ENCODE results near the gene ITGA2.

ITGA2 gene

DNA sequence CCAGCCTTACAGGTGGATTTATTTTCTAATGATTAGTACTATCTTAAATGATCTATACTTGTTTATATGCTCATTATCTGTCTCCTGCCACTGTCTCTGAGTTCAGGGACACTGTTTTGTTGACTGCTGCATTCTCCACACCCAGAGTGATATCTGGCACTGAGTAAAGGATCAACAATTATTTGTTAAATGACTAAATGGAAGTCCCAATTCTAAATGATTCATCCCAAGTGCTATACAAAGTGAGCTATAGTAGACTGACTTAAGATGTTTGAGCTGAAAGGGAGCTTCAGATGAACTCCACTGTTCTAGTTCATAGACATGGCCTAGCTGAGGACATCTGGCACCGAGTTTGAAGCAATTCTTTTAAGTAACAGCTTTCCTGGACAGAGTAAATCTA is 40.5 kb downstream of the ITGA2 start:
- H3K4me3 ChIP-seq (ENCODE audit: low read depth, low read length), result no peak overlapping the region
- TF ChIP-seq, protein P1, sequence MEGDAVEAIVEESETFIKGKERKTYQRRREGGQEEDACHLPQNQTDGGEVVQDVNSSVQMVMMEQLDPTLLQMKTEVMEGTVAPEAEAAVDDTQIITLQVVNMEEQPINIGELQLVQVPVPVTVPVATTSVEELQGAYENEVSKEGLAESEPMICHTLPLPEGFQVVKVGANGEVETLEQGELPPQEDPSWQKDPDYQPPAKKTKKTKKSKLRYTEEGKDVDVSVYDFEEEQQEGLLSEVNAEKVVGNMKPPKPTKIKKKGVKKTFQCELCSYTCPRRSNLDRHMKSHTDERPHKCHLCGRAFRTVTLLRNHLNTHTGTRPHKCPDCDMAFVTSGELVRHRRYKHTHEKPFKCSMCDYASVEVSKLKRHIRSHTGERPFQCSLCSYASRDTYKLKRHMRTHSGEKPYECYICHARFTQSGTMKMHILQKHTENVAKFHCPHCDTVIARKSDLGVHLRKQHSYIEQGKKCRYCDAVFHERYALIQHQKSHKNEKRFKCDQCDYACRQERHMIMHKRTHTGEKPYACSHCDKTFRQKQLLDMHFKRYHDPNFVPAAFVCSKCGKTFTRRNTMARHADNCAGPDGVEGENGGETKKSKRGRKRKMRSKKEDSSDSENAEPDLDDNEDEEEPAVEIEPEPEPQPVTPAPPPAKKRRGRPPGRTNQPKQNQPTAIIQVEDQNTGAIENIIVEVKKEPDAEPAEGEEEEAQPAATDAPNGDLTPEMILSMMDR (IDR thresholded peaks at IDR 0.05; ENCODE audit: low read depth, low read length), result no peak

DNA sequence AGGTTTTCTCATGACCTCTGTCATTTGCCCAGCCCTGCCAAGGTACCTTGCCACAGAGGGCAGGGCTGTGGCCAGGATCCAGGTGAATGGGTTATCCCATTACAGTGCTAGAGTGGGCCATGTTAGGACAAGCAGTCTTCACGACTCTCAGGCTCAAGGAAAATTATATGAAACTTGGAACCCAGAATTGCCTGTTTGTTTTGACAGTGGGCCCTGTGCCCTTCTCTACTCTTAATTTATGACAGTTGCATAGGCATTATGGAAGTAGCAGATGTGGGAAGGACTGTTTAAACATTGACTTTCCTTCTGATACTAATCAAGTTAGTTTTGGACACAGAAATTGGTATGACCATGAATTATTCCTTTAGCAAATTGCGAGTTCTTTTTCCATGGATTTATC is 41.7 kb downstream of the ITGA2 start:
- H3K4me3 ChIP-seq (ENCODE audit: low read depth, low read length), result no peak overlapping the region

GRCh38 chr5:53031695-53032096 is 42.5 kb downstream of the ITGA2 start:
- H3K4me3 ChIP-seq (ENCODE audit: low read depth, low read length), result peak overlapping the region; percentile 5; the same call in 1 of the 2 replicates
- TF ChIP-seq, protein P1 (IDR thresholded peaks at IDR 0.05; ENCODE audit: low read depth, low read length), result no peak

More for the DNA sequence above, 41.7 kb downstream of the ITGA2 start:
- TF ChIP-seq, protein P1 (IDR thresholded peaks at IDR 0.05; ENCODE audit: low read depth, low read length), result no peak

DNA sequence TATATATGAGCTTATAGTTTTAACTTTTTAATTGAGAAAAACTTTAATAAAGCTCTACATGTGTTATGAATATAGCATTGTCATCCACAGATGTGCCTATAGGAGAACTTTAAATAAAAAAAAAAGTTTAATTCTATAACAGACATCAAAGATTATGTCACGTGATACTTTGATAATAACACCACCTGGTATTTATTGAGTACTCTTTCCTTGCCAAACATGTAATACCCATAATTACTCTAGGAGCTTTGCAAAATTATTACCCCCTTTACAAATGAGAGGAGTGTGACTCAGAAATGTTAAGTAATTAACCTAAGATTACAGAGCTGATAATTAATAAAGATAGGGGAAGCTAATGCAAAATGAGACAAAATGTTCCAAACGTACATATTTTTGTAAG is 43.0 kb downstream of the ITGA2 start:
- TF ChIP-seq, protein P1 (IDR thresholded peaks at IDR 0.05; ENCODE audit: low read depth, low read length), result no peak
- H3K4me3 ChIP-seq (ENCODE audit: low read depth, low read length), result no peak overlapping the region

DNA sequence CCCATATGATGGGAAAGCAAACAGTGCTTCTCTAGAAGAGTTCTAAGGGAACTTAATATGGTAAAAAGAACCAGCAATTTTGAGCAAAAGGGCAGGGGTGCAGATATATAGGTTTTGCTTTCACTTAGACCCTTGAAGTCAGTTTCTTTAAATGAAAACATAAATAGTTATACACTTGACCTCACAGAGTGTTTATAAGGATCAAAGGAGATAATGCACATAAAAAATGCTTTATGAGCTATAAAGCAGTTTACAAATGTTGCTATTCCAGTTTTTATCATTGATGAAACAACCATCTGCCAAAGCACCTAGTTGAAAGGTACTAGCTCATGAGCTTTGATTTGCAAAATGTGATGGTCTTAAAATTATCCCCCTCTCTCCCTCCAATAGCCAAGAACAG is 45.7 kb downstream of the ITGA2 start:
- H3K4me3 ChIP-seq (ENCODE audit: low read depth, low read length), result no peak overlapping the region
- TF ChIP-seq, protein P1 (IDR thresholded peaks at IDR 0.05; ENCODE audit: low read depth, low read length), result no peak

DNA sequence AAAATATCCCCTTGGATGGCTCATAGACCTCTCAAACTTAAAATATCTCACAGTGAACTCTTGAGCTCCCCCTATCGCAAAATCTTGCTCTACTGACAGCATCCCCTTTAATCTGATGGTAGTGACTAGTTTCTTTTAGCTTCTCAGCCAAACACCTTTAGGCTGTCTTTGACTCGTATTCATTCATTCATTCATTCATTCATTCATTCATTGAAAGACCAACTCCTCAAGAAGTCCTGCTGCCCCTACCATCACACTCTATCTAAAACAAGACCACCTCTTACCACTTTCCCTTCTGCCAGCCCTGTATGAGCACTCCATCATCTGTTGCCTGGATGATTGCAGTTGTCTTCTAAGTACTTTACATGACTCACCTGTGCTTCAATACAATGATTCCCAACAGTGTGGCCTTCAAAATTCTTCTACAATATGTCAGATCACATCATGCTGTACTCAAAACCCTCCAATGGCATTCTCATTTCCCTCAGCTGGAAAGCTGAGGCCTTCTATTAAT is 46.8 kb downstream of the ITGA2 start:
- TF ChIP-seq, protein P1 (IDR thresholded peaks at IDR 0.05; ENCODE audit: low read depth, low read length), result no peak
- no peak overlapping the region for H3K4me3 ChIP-seq (ENCODE audit: low read depth, low read length)

DNA sequence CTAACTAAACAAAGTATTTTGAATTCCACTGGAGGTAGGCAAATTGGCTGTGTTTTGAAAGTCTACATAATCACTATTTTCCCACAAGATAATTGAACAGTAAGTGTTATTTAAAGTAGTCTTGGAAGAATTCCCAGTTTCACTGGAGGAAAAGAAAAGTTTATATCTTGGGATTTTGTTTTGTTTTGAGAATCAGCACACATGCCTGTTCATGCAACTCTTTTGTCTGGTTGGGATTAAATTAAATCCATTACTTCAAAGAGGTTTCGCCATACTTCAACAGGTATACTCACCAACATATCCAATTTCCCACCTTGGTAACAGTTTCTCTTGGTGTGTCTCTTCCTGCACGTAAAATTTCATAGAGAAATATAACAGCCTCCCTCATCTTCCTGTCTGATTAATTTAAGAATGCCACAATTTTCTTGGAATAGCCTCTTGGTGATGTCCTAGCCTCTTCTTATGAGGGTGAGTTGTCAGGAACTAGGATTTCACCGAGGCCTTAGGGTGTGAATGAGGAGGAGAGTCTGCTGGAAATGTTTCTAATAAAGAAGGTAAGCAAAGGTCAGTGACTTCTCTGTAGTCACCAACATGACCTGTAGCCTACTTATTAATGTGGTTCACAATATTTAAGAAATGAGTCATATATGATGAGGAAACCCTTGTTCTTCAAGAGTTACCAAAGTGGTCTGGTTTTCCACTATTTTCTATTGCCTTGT is 48.1 kb downstream of the ITGA2 start:
- TF ChIP-seq, protein P1 (IDR thresholded peaks at IDR 0.05; ENCODE audit: low read depth, low read length), result no peak
- H3K4me3 ChIP-seq (ENCODE audit: low read depth, low read length), result no peak overlapping the region

All from WI38 (cell line).